DND-41 (cell line): Measurements from ENCODE around the gene CIT.

Experiments used
- EZH2 ChIP-seq: IDR thresholded peaks from 3 replicates; pipeline ENCODE4 v1.6.1; 2012; ENCODE audit warnings: borderline replicate concordance, low read depth, mild to moderate bottlenecking, moderate library complexity, low read length, inconsistent platforms; ENCODE audit not compliant: severe bottlenecking
- TF ChIP-seq, protein P1 (sequence below): IDR thresholded peaks from 2 replicates; pipeline ENCODE4 v1.5.1; 2012; ENCODE audit warnings: borderline replicate concordance, low read length, moderate library complexity, mild to moderate bottlenecking; ENCODE audit not compliant: poor library complexity, severe bottlenecking; ENCODE audit errors: extremely low read depth

- TF ChIP-seq, protein P1, sequence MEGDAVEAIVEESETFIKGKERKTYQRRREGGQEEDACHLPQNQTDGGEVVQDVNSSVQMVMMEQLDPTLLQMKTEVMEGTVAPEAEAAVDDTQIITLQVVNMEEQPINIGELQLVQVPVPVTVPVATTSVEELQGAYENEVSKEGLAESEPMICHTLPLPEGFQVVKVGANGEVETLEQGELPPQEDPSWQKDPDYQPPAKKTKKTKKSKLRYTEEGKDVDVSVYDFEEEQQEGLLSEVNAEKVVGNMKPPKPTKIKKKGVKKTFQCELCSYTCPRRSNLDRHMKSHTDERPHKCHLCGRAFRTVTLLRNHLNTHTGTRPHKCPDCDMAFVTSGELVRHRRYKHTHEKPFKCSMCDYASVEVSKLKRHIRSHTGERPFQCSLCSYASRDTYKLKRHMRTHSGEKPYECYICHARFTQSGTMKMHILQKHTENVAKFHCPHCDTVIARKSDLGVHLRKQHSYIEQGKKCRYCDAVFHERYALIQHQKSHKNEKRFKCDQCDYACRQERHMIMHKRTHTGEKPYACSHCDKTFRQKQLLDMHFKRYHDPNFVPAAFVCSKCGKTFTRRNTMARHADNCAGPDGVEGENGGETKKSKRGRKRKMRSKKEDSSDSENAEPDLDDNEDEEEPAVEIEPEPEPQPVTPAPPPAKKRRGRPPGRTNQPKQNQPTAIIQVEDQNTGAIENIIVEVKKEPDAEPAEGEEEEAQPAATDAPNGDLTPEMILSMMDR, result no peak
- no peak for TF ChIP-seq EZH2
Measured at GRCh38 chr12:119683413-119683812, 193.7 kb downstream of the CIT start.
